Skeletal muscle satellite cell (primary cell): ENCODE results near the gene ARAP3.

ENCODE experiments used
- H3K27me3 ChIP-seq: 2 replicates; pipeline ENCODE4 v1.7.0; 2013; ENCODE audit warnings: low read length; ENCODE audit not compliant: control insufficient read depth, insufficient read depth
- H3K36me3 ChIP-seq: 2 replicates; pipeline ENCODE4 v1.7.0; 2013; ENCODE audit warnings: mild to moderate bottlenecking, control low read depth, low read length; ENCODE audit not compliant: insufficient read depth
- H3K4me1 ChIP-seq: 2 replicates; pipeline ENCODE4 v1.7.0; 2013; ENCODE audit warnings: low read length; ENCODE audit not compliant: control insufficient read depth, insufficient read depth
- H3K4me2 ChIP-seq: 2 replicates; pipeline ENCODE4 v1.7.0; 2013; ENCODE audit warnings: mild to moderate bottlenecking, low read length
- H3K4me3 ChIP-seq: 2 replicates; pipeline ENCODE4 v1.7.0; 2013; ENCODE audit warnings: low read length
- H3K9ac ChIP-seq: 2 replicates; pipeline ENCODE4 v1.7.0; 2013; ENCODE audit warnings: mild to moderate bottlenecking, low read depth, low read length, moderate library complexity
- H3K9me3 ChIP-seq: replicated peaks from 2 replicates; pipeline ENCODE4 v1.7.0; 2013; ENCODE audit warnings: mild to moderate bottlenecking, control low read depth, low read length

Gene ARAP3

DNA sequence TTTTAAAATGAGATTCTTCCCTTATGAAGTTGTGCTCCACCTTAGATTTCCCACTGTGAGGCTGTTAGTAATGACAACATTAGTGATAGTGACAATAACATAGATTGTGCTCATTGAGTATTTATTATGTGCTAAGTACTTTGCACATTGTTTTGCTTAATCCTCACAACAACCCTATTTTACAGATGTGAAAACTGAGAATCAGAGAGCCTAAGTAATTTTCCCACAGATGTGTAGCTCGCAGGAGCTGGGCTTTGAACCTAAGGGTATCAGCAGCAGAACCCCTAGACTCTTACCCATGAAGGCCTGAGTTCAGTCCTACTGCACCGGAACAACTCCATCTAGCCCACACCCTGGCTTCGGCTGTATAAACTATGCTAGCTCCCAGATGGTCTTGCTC lies 15.6 kb upstream of the ARAP3 start:
- H3K4me2 ChIP-seq, result no peak overlapping the region
- H3K9ac ChIP-seq, result no peak overlapping the region
- no peak overlapping the region for H3K4me3 ChIP-seq
- H3K9me3 ChIP-seq, result no peaks in the 10 kb centered on the region
- H3K4me1 ChIP-seq, result peaks cover 7% of the 10 kb centered on the region
- H3K27me3 ChIP-seq, result peaks cover 63% of the 10 kb centered on the region
- H3K36me3 ChIP-seq, result no peaks in the 10 kb centered on the region

DNA sequence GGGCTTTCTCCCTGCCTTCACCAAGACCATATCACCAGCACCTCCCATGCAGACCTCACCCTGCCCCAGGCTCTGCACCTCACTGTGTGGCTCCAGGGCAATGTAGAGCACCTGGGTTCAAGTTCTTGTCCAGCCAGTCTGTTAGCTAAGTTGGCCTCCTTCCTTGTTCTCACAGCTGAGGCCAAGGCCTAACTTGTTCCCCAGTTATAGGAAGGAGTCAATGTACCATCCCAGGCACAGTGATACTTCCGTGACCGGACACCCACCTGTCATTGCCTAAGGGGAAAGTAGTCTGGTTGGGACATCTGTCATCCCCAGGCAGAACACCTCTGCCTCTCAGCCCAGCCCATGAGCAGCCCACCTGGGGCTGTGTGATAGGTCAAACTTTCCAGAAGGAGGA lies 14.4 kb upstream of the ARAP3 start:
- peaks cover 8% of the 10 kb centered on the region for H3K4me1 ChIP-seq
- H3K9ac ChIP-seq, result no peak overlapping the region
- no peak overlapping the region for H3K4me2 ChIP-seq
- H3K4me3 ChIP-seq, result no peak overlapping the region
- H3K36me3 ChIP-seq, result no peaks in the 10 kb centered on the region
- peaks cover 56% of the 10 kb centered on the region for H3K27me3 ChIP-seq
- no peaks in the 10 kb centered on the region for H3K9me3 ChIP-seq

DNA sequence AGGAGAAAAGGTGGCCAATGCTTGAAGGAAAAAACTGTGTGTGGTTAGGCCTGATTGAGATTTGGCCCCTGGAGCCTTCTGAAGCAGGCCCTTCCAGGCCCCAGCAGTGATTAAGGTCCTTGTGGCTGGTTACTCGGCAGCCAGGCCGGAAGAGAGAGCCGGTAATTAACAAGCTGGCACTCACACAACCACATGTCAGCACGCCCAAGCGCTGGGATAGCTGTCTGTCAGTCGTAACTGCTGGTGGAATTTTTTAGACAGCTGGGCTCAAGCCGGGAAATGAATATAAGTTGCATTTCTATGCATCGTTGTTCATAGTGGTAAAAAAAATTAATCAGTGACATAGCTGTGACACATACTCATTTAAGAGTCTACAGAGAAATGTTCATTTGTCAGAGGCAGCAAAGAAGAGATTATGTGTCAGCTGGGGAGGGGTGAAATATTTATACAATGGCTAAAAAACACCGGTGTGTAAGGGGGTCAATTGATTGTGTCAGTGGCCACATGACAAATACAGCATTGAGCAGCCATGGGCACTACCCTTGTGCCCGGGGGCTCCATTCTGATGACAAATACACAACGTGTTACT lies 13.7 kb upstream of the ARAP3 start:
- Histone ChIP-seq H3K9me3 (no peaks in the 10 kb centered on the region), H3K9ac (peak overlapping the region; percentile 10), H3K4me2 (no peak overlapping the region), H3K36me3 (no peaks in the 10 kb centered on the region), H3K4me3 (no peak overlapping the region), H3K27me3 (peaks cover 56% of the 10 kb centered on the region), H3K4me1 (peaks cover 8% of the 10 kb centered on the region)

DNA sequence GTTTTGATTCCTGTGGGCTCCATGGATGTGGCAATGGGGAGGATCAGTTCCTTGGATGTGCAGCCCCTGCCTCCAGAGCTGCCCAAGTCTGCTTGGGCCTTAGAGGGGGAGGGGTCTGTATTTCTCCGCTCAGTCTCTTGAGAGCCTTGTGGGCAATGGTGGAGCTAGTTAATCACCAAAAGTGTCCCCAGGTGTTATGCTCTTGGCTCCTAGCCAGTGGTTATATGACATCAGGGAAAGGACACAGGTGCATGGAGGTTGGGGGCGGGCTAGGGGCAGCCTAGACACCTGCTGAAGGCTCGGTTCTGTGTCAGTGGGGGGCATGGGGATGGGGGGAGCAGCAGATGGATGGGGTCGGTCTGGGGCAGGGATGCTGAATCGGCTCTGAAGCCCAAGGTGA lies 12.4 kb upstream of the ARAP3 start:
- Histone ChIP-seq H3K36me3 (no peaks in the 10 kb centered on the region), H3K4me1 (peaks cover 8% of the 10 kb centered on the region), H3K9me3 (no peaks in the 10 kb centered on the region), H3K9ac (no peak overlapping the region), H3K27me3 (peaks cover 56% of the 10 kb centered on the region), H3K4me2 (no peak overlapping the region), H3K4me3 (no peak overlapping the region)

DNA sequence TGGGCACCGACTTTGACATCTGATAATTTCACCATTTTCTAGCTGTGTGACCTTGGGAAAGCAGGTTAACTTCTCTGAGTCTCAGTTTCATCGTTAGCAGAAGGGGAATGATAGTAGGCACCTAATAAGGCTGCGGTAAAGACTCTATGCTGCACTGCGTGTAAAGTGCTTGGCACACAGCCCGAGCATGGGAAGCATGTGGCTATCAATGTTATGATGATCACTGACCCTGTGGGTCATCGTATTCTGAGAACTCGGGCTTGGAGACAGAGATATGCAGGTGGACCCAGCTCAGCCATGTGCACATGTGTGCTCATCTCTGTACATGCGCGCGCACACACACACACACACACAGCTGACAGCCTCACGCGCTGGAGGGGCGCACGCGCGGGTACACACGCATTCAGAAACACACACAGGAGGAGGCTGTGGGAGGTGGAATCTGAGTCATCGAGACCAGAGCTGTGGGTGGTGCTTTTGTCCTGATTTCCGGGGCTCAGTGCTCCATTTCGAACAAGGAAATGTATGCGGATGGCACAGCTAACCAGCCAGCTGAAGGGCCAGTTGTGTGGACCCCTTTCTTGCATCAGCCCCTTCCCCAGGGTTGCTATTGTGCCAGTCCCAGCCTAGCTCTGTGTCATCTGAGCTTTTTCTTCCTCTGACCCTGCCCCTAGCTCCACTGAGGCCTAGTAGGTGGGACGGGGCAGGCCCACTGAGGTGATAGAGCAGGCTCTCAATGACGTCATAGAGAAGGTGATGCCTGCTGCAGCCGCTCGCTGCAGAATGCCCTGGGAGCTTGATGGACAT lies 11.1 kb upstream of the ARAP3 start:
- H3K4me2 ChIP-seq, result no peak overlapping the region
- H3K27me3 ChIP-seq, result peaks cover 56% of the 10 kb centered on the region
- no peaks in the 10 kb centered on the region for H3K36me3 ChIP-seq
- H3K4me3 ChIP-seq, result no peak overlapping the region
- H3K9ac ChIP-seq, result no peak overlapping the region
- no peaks in the 10 kb centered on the region for H3K9me3 ChIP-seq
- H3K4me1 ChIP-seq, result peaks cover 8% of the 10 kb centered on the region

DNA sequence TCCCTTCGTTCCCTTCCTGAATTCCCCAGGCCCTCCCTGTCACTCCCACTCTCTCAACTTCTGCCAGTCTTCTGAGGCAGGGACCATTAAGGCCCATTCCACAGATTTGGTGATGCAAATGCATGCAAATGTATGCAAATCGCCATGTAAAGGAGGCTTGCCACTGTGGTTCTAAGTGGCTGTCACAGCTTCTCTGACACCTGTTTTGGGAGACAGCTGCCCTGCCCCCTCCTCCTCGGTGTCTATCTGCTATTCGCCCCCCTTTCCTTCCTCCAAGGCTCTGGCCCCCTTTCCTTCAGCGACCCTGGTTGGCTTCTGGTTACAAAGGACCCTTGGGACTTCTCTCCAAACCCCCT lies 10.5 kb upstream of the ARAP3 start:
- H3K9me3 ChIP-seq, result no peaks in the 10 kb centered on the region
- peaks cover 53% of the 10 kb centered on the region for H3K27me3 ChIP-seq
- H3K9ac ChIP-seq, result peak overlapping the region; percentile 30
- no peaks in the 10 kb centered on the region for H3K36me3 ChIP-seq
- peaks cover 8% of the 10 kb centered on the region for H3K4me1 ChIP-seq
- H3K4me3 ChIP-seq, result peak overlapping the region; percentile 70
- peak overlapping the region; percentile 93 for H3K4me2 ChIP-seq

DNA sequence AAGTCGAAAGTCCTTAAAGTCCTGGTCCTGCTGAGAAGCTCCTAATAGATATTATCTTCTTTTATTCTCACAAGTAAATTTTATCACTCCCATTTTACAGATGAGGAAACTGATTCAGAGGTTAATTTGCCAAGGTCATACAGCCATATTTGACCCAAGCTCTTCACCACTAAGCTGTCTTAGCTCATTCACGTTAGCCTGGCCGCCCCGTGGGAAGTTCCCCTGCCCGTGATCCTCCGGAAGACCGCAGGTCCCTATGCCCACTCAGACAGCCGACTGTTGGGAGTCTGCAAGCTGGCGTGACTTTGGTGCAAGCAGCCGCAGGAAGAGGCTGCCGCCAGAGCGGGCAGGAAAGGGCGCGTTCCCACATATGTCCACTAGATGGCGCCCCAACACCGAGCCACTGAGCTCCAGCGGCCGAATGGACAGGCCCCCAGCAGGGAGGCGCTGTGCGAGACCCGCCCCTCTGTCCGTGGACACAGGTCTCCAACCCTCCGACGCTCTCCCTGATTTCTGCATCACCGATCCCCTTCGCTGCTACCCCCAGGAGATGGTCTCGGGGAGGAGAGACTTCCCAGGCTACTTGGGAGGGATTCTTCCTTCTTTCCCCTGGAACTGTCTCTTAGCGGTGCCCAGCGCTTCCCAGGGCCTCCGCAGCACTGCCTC lies 10.0 kb upstream of the ARAP3 start:
- Histone ChIP-seq H3K4me3 (peak overlapping the region; percentile 70), H3K9me3 (no peaks in the 10 kb centered on the region), H3K27me3 (peaks cover 48% of the 10 kb centered on the region), H3K36me3 (no peaks in the 10 kb centered on the region), H3K4me1 (peaks cover 8% of the 10 kb centered on the region), H3K4me2 (peak overlapping the region; percentile 93), H3K9ac (peak overlapping the region; percentile 30)

DNA sequence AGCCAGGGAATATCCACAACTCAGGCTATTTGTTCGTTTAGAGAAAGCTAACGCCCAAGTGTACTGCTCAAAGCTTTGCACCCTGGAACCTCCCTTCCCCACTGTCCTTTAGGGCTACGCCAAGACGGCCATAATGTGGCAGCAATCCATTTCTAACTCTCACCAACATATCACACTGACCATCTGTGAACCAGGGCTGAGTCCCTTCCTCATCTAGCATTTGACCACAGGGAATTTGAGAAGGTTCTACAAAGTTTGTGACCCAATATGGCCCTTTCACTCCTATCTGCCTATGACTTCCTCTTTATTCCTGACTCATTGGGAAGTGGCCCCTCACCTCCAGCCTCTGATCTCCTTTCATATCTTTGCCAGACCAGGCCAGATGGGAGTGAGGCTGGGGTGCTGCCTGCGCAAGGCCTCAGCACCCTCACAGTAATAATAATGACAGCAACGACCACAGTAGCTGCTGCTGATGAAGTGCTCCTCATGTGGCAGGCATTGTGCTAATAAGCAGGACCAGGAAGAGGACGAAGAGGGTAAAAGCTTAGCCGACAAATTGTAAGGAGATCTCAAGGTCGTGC lies 9.3 kb upstream of the ARAP3 start:
- H3K9ac ChIP-seq, result no peak overlapping the region
- H3K9me3 ChIP-seq, result no peaks in the 10 kb centered on the region
- H3K4me1 ChIP-seq, result peaks cover 8% of the 10 kb centered on the region
- peaks cover 42% of the 10 kb centered on the region for H3K27me3 ChIP-seq
- H3K4me3 ChIP-seq, result no peak overlapping the region
- H3K4me2 ChIP-seq, result no peak overlapping the region
- H3K36me3 ChIP-seq, result no peaks in the 10 kb centered on the region

DNA sequence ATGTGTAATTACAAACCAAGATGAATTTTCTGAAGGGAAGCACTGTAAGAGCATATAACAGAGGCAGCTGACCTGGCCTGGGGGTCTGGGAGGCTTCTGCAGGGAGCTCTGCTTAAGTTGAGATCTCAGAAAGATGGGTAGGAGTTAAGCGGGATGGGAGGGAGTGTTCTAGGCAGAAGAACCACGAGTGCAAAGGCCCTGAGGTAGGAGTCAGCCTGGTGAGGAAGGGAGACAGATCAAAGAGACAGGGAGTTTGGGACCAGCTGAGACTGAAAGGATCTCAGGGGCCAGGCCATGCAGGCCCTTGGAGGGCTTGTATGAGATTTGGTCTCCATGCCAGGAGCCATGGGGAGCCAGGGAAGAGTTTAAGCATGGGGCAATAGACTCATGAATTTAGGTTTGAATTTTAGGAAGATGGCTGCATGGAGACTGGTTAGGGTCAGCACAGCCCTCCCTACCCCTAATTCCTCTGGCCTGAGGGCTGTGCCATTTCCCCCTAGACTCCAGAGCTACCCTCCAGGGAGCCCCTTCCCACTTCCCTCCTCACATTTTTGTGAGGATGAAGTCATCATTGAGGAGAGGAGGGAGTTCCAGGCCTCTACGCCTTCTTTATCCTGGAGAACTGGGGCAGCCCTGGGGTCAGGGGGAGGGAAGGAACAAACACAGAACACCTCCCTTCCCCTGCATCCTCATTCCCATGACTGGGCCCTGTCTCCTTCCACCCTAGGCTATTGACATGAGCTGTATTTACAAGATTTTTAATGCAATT lies 4.8 kb upstream of the ARAP3 start:
- Histone ChIP-seq H3K27me3 (peaks cover 47% of the 10 kb centered on the region), H3K9me3 (no peaks in the 10 kb centered on the region), H3K9ac (no peak overlapping the region), H3K4me2 (no peak overlapping the region), H3K36me3 (no peaks in the 10 kb centered on the region), H3K4me1 (peaks cover 6% of the 10 kb centered on the region), H3K4me3 (no peak overlapping the region)

DNA sequence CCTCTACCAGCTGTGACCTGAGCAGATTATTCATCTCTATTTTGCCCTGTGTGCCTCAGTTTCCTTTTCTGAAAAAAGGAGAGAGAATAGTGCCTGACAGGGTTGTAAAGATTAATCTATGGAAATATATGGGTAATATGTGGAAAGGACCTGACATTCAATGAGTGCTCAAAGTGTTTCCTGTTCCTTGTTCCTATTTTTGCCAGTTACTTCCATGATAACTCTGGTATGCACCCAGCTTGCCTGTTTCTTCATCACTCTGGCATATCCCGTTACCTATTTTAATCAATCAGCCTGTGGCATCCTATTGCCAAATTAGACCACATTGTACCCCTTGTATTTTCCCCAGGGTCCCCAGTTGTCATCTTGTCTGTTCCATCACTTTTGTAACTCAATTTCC lies 3.6 kb upstream of the ARAP3 start:
- H3K36me3 ChIP-seq, result no peaks in the 10 kb centered on the region

DNA sequence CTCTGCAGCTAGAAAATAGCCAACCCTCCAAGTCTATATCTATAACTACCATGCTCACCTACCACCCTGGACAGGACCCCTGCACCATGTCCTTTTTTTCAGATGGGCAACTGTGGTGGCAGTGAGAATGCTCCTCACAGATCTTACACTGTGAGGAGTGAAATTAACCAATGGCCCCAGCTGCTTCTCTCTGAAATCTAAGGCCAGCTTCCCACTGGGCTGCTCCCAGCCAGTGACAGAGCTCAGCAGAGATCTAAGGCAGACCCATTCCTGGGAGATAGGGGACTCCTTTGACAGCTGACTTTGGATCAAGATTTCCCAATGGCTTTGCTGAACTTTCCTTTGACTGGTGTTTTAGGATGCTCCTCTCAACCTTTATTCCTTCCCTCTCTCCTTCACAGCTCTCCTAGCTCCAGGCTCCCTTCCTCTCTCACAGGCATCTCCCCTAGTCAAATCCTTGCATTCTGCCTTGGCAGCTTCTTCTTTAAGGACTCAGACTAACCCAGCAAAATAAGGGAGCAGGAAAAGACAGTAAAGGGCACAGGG lies 1.6 kb upstream of the ARAP3 start:
- Histone ChIP-seq H3K4me1 (peaks cover 18% of the 10 kb centered on the region), H3K4me2 (no peak overlapping the region), H3K9me3 (no peaks in the 10 kb centered on the region), H3K4me3 (no peak overlapping the region), H3K27me3 (peaks cover 17% of the 10 kb centered on the region), H3K9ac (no peak overlapping the region), H3K36me3 (no peaks in the 10 kb centered on the region)

More for the DNA sequence above, 3.6 kb upstream of the ARAP3 start:
- H3K4me2 ChIP-seq, result no peak overlapping the region
- no peak overlapping the region for H3K9ac ChIP-seq
- H3K9me3 ChIP-seq, result no peaks in the 10 kb centered on the region
- peaks cover 37% of the 10 kb centered on the region for H3K27me3 ChIP-seq
- H3K4me1 ChIP-seq, result peaks cover 17% of the 10 kb centered on the region
- H3K4me3 ChIP-seq, result no peak overlapping the region
